ENCODE results near the gene GRM8. TPM values are rescaled to one million over a fixed set of nuclear protein-coding genes. Genes with fewer than 3 reads are reported as not detected.

GRM8 gene
- total RNA-seq, 1 donor from 2014 or later, result 1.8 TPM

GRCh38 chr7:126658684-126659083, 594.1 kb downstream of the GRM8 start:
- ATAC-seq (no peak), DNase-seq (ENCODE audit: low spot score) (no peak)
- intact Hi-C loops (cut with DNase I), result no loop called here

DNA sequence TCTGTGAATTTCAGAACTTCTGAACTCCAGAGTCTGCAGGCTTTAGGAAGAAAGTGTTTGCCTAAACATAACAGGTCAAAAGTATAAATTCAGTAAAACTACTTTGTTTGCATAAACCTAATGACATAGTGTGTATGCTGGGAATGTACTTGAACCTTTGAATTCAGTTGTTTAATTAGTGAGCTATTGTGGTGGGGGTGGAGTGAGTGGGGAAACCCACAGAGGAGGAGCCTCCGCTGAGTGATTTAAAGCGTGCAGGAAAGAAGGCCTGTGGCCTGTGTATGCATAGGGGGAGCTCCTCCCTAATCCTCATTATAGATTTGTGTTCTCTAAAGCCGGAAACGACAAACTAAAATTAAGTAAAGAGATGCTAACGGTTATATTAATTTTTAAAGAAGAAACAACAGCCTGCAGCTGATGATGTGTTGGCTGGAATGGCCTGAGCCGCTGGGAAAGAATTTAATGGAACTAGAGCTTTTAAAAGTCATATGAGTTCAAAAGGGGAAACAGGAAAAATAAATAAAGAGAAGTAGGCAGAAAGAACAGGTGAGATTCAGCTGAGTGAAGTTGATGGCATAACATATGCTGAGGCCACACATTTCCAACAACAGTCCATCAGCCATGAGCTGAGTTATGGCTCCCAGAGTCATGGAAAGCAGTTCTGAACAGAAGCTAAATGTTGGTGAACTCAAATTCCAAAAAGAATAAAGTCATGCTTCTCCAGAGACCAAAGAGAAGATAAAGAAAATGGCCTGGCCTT, 595.0 kb downstream of the GRM8 start:
- intact Hi-C loops (cut with DNase I), result no loop called here
- ATAC-seq, result no peak

DNA sequence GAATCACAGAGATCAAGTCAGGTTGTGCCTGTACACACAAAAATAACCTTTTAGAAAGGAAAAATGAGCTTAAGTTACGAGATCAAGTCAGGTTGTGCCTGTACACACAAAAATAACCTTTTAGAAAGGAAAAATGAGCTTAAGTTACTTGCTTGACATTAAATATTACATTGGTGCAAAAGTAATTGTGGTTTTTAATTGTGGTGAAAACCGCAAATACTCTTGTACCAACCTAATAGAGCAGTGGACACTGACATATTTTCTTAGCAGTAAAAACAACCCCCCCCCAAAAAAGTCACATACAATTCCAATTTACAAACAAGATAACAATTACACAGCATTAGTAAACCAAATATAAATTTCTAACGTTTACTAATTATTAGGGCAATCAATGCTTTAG, 595.6 kb downstream of the GRM8 start:
- DNase-seq (ENCODE audit: low spot score) (no peak), ATAC-seq (no peak)
- intact Hi-C loops (cut with DNase I), result no loop called here

More for the DNA sequence above, 595.0 kb downstream of the GRM8 start:
- no peak for DNase-seq (ENCODE audit: low spot score)

GRCh38 chr7:126656165-126656564, 596.6 kb downstream of the GRM8 start:
- intact Hi-C loops (cut with DNase I), result no loop called here
- no peak for DNase-seq (ENCODE audit: low spot score)
- ATAC-seq, result no peak

DNA sequence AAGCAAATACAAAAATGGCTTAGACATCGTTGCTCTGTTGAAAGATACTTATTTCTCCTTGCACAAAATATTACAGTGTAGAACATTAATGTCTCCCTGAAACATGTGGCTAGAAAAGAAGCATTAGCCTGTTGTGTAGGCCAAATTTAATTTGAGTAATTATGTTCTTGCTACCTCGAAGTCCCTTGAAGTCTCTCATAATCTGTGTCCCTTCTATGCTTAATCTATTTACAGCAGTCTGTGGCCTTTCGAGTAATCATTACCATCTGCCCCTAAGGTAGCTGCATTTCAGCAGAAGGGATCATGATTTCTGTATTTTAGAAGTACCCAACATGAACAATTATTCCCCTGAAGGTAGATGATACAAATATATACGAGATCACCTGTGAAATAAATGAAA, 615.2 kb downstream of the GRM8 start:
- ATAC-seq (no peak), DNase-seq (ENCODE audit: low spot score) (no peak)
- intact Hi-C loops (cut with DNase I), result no loop called here

DNA sequence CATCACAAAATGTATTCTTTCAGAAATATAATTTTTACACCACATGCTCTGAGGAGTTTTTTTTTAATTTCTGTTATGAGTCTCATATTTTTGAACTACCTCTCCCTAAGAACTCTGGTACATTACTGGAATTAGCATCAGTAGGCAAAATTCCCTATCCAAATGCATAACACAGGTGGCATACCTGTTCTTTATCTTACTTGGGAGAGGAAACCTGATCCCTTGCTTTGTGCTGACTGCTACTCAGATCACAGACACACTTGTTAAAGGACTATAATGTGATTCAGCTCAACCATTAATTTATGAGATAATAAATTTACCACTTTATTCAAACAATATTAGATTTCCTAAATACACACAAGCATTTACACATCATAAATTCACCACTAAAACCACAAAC, 617.2 kb downstream of the GRM8 start:
- ATAC-seq, result no peak
- intact Hi-C loops (cut with DNase I), result no loop called here
- DNase-seq (ENCODE audit: low spot score), result no peak

- ATAC-seq (no peak), DNase-seq (ENCODE audit: low spot score) (no peak)
- intact Hi-C loops (cut with DNase I), result no loop called here
Observed at GRCh38 chr7:126608339-126608776, 644.4 kb downstream of the GRM8 start.

DNA sequence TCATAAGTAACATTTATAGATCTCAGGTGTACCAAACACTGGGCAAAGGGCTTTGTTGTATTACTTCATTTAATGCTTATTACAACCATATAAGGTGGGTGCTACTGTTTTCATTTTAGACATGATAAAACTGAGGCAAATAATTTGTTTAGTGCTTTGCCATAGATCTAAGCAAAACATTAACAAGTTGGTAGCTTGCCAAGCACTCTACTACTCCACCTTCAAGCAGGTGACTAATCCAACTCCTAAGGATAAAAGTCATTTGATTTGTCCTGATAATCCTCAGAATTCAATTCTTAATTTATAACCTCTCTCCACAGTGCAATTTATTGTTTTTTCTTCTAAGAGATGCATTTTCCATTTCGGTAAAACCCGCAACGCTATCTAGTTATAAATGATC, 646.4 kb downstream of the GRM8 start:
- ATAC-seq (no peak), DNase-seq (ENCODE audit: low spot score) (no peak)
- intact Hi-C loops (cut with DNase I), result no loop called here

GRCh38 chr7:126605553-126605952, 647.2 kb downstream of the GRM8 start:
- intact Hi-C loops (cut with DNase I), result no loop called here
- no peak for DNase-seq (ENCODE audit: low spot score)
- ATAC-seq, result no peak

DNA sequence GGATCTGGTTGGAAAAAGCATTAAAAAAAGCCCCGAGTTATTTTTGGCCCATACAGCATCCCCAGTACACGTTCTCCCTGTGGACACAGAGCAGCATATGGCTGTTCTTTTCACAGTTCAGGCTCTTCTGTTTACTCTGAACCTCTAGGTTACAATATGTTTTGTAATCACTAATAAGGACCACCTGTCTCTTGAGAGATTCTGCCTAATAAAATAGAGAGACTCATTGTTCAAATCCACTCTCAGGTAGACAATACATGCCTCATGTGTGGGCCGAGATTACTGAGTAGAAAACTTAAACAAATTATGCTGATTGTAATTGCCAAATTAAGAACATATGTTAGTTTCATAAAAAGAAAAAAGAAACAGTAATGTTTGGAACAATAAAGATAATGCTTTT, 647.7 kb downstream of the GRM8 start:
- no peak for DNase-seq (ENCODE audit: low spot score)
- no peak for ATAC-seq
- intact Hi-C loops (cut with DNase I), result no loop called here

- ATAC-seq (no peak), DNase-seq (ENCODE audit: low spot score) (no peak)
- intact Hi-C loops (cut with DNase I), result no loop called here
Observed at GRCh38 chr7:126589068-126589684, 663.6 kb downstream of the GRM8 start.

GRCh38 chr7:126578338-126578737, 674.4 kb downstream of the GRM8 start:
- no peak for DNase-seq (ENCODE audit: low spot score)
- intact Hi-C loops (cut with DNase I), result no loop called here
- ATAC-seq, result no peak

- intact Hi-C loops (cut with DNase I), result no loop called here
- ATAC-seq (no peak), DNase-seq (ENCODE audit: low spot score) (no peak)
Observed at GRCh38 chr7:126574276-126575250, 678.2 kb downstream of the GRM8 start.

GRCh38 chr7:126570845-126571244, 681.9 kb downstream of the GRM8 start:
- intact Hi-C loops (cut with DNase I), result no loop called here
- DNase-seq (ENCODE audit: low spot score), result no peak
- no peak for ATAC-seq

DNA sequence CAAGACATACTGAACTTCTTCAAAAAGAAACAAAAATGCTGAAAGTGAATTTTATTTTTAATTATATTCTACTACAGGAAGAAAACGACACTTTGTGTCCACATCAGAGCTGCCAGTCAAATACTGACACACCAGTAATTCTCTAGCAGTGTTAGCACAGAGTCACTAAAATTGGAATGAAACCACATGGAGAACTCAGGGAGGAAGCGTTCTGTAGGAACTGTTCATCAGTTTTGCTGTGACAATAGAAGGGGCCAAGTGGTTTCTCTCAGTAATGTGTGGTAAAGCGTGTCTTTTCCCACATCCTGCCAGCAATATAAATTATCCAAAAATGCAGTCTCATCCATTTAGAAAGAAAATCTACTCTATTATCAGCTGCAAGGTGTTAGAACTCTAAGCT, 683.3 kb downstream of the GRM8 start:
- intact Hi-C loops (cut with DNase I), result no loop called here
- ATAC-seq, result no peak
- DNase-seq (ENCODE audit: low spot score), result no peak

GRCh38 chr7:126557271-126557670, 695.5 kb downstream of the GRM8 start:
- no peak for DNase-seq (ENCODE audit: low spot score)
- intact Hi-C loops (cut with DNase I), result no loop called here
- ATAC-seq, result no peak

DNA sequence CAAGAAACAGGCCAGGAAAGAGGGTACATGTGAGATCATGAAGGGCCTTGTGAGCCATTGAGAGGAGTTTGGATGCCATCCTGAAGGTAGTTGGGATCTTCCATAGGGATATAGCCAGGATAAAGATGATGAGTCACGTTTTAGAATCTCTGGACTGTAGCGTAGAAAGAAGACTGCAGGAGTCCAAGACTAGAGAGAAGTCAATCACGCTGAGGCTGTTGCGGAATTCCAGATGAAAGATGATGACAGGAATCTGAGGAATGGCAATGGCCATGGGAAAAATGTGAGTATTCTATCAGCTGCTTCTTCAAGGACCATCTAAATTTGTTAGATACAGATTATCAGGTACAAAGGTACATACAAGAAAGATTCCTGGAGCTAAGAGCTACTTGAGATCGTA, 711.3 kb downstream of the GRM8 start:
- no peak for ATAC-seq
- intact Hi-C loops (cut with DNase I), result no loop called here

DNA sequence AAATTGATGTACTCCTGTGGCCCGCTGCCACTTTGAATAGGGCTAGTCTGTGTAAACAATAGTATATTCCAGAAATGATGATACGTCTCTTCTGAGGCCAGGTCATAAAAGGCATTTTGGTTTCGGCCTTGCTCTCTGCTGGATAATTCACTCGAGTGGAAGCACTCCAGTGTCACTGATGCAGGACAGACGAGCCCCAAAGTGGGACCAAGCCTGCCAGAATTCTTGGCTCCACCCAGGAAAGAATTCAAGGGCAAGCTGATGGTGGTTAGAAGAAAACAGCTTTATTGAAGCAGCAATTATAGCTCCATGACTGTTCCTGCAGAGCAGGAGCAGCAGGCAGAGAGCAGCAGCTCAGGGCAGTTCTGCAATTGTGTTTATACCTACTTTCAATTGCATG, 717.6 kb downstream of the GRM8 start:
- DNase-seq (ENCODE audit: low spot score), result no peak
- intact Hi-C loops (cut with DNase I), result loop anchor here (5.0 kb wide), 1 partner anchor 618 kb away; no protein-coding TSS in a partner anchor
- no peak for ATAC-seq

More for the DNA sequence above, 711.3 kb downstream of the GRM8 start:
- no peak for DNase-seq (ENCODE audit: low spot score)

DNA sequence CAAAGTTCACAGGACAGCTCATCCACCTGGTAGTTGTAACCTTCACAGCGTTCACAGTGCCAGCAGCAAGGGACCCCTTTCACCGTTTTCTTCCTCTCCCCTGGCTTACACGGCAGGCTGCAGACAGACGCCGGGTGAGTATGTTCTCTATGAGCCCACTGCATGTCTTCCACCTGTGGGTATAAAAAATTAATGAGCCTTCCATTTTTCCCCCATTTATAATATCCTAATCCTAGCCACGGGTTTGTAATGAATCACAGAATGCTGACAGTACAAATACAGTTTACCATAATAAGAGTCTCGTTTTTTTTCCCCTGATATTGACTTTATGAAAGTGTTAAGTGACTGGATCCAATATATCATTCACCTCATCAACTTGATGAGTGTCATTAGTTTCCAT, 719.0 kb downstream of the GRM8 start:
- intact Hi-C loops (cut with DNase I), result no loop called here
- ATAC-seq (no peak), DNase-seq (ENCODE audit: low spot score) (no peak)

DNA sequence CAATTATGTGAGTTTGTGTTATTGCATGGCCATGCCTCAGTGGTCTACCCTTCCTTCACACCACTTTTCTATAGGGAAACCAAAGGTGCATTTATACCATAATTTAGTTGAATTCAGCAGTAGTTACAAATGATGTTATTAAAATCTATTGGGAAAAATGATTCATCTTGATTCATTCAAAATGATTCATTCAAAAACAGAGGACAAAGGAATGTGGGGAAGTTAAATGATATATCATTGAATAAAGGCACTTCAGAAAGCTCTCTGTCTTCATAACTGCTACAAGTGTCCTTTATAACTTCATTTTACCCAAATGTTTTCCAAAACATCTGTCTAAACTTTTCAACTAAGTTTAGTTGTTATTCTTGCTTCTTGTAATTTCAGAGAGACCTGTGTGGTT, 722.9 kb downstream of the GRM8 start:
- ATAC-seq (no peak), DNase-seq (ENCODE audit: low spot score) (no peak)
- intact Hi-C loops (cut with DNase I), result no loop called here

All from sciatic nerve (tissue), 2 donors.